Hematopoietic multipotent progenitor cell treated with erythropoietin and hydrocortisone succinate and interleukin-3 and kit ligand, for 15 days (in vitro differentiated cells): Measurements from ENCODE around the gene GALNT9.

Source experiments
- DNase-seq: peaks from one replicate; pipeline ENCODE4 v3.0.0-alpha.2; 2015; ENCODE audit warnings: low spot score

Gene GALNT9

GRCh38 chr12:132325733-132326130, 3.7 kb downstream of the GALNT9 start:
- no peak for DNase-seq

DNA sequence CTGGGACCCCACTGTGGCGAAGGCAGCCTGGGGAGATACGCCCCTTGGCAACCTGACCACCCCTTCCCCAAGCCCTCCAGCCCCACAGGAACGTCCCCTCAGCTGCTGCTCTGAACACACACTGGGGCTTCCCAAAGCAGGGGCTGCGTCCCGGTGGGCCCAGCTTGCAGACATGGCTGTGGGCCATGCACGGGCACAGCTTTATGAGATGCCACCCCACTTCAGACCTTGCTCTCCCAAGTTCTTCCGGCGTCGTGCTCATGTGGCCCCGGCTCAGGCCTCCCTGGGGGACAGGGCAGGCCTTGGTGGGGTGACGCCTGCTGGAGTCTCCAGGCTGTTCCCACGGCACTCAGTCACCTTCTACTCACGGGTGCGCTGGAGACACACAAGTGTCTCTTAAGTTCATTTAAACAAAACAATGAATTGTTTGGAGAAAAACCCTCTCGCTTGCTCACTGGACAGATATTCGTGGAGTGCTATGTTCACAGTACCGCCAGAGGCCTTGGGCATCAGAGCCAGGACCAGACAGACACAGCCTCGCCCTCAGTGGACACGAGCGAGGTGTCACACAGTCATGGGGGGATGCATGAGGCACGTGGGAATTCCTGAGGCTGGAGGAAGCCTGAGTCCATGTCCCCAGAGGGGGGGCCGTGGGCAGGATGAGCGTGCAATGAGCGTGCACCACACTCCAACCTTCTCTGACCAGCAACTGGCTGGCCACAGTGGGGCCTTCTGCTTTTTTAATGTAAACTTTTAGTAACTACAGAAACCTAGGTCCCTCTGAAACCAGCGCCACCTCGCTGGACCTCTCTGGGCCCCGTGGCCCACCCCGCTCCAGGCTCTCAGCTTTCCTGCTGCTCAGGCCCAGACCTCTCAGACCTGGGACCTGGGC, 4.3 kb downstream of the GALNT9 start:
- no peak for DNase-seq

DNA sequence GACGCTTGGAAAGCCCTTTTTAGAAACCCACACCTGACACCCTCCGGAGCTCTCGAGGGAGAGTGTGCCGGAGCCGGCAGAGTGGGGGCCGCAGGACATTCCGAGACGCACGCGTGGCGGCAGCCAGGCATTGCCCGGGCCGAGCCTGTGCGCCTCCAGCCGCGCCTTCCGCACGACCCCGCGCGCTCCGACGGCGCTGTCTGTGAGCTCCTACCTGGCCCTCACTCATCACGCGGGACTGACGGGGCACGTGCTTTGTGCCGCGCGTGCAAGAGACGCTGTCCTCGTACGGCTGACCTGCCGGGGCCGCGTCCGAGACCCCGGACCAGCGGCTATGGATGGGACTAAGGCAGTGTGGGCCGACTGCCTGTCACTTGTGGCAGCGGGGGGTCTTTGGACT, 5.2 kb downstream of the GALNT9 start:
- DNase-seq, result no peak

- DNase-seq, result no peak
Measured at GRCh38 chr12:132323171-132324010, 6.0 kb downstream of the GALNT9 start.

- no peak for DNase-seq
Measured at GRCh38 chr12:132322206-132323132, 6.9 kb downstream of the GALNT9 start.

DNA sequence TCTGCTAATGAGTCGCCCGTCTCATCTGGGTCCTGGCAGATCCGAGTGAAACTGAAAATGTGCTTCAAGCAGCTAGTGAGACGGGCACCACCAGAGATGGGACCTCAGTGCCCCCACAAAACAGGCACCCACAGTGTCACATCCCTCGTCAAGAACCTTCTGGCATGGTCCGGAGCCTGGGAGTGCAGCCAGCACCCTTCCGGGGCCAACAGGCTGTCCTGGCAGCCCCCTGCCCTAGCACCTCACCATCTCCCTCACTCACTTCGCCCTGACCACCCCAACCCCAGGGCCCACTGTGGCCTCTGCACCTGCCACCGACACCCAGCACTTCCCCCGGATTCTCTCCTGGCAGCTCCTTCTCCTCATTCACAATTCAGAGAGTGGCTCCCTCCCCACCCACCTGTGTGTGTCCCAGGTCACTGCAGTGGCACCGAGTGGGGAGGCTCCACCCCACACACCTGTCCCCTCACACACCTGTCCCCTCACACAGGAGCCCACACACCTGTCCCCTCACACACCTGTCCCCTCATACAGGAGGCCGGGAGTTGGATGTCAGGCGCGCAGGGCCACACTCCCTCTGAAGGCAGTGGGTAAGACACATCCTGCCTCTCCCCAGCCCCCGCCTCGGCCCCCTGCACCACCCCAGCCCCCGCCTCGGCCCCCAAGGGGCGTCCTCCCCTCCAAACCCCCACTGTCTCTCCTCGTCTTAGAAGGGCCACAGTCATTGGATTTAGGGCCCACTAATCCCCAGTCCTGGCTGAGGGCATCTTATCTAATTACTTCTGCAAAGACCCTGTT, 7.9 kb downstream of the GALNT9 start:
- no peak for DNase-seq

DNA sequence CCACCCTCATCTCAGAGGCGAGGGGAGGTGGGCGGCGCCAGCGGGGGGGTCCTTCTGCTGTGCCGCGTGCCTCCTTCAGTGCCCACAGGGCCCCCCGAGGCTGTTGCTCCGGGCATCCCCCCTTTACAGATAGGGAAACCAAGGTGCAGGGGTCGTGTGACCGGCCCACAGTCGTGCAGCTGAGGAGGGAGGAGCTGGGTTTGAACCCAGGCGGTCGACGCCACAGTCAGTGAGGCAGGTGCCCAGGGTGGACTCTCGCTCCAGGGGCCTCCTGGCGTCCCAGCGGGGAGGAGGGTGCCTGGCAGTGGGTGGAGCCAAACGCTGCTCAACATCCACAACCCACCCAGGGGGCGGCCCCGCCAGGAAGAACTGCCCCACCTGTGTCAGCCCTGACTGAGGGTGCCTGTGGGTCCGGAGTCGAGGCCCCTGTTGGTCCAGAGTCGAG, 8.6 kb downstream of the GALNT9 start:
- no peak for DNase-seq

DNA sequence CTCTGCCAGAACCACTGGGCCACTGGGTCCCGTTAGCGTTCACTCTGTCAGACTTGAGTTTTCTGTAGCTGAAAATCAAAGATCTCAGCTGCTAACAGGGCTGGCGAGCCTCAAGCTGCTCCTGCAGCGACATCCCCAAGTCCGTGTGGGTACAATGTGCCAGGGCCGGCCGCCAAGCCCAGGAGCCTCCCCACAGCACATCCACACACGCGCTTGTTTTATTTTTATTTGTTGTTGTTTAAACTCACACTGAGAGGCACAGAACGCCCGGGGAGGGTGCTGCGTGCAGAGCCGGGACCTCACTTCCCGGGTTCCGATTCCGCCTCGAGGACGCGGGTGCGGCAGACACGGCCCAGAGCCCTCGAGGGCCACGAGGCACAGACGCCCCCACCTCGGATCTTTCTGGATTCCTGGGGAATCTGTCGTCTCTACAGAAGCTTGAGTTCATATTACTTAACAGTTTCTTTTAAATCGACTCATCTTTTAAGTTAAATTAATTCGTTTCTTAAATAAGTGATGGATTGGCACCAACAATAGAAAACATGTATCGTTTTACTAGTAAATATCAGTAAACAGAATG, 9.3 kb downstream of the GALNT9 start:
- DNase-seq, result no peak

GRCh38 chr12:132319359-132319950, 9.9 kb downstream of the GALNT9 start:
- no peak for DNase-seq

DNA sequence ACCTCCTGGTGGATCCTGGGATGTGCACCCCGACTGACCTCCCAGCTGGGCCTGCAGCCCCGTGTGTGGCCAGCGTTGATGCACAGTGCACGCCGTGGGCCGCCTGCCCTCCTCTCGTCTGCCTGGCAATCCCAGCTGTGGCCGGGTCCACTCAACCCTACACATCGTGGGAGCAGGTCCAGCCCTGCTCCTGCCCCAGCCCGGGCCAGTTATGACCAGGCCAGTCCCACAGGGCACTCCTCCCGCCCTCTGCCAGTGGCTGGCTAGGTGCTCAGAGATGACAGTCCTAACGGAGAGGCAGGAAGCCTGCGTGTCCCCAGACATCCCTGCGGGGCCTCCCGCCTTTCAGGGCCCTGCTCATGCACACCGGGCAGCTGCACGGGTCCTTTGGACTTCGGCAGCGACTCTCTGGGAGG, 10.8 kb downstream of the GALNT9 start:
- DNase-seq, result no peak

GRCh38 chr12:132318135-132318534, 11.3 kb downstream of the GALNT9 start:
- DNase-seq, result no peak

GRCh38 chr12:132317233-132317938, 12.0 kb downstream of the GALNT9 start:
- DNase-seq, result no peak

- DNase-seq, result no peak
Measured at GRCh38 chr12:132316497-132317232, 12.7 kb downstream of the GALNT9 start.

DNA sequence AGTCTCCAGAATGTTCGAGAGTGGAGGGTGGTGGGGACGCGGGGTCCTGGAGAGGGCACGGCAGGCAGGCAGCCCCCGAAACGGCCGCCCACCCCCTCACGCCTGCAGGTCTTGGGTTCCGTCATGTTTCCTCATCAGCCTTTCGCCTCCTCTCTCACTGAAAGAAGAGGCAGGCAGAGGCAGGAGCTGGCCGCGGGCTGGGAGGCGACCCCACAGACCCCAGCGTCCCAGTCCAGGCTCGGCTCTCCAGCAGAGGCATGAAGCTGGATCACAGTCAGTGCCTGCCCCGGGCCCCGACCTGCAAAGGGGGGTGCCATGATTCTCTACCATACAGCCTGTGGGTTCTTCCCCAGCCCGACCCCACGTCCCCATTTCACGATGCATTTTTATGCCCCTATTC, 13.4 kb downstream of the GALNT9 start:
- DNase-seq, result no peak

- DNase-seq, result no peak
Measured at GRCh38 chr12:132315507-132315906, 13.9 kb downstream of the GALNT9 start.

DNA sequence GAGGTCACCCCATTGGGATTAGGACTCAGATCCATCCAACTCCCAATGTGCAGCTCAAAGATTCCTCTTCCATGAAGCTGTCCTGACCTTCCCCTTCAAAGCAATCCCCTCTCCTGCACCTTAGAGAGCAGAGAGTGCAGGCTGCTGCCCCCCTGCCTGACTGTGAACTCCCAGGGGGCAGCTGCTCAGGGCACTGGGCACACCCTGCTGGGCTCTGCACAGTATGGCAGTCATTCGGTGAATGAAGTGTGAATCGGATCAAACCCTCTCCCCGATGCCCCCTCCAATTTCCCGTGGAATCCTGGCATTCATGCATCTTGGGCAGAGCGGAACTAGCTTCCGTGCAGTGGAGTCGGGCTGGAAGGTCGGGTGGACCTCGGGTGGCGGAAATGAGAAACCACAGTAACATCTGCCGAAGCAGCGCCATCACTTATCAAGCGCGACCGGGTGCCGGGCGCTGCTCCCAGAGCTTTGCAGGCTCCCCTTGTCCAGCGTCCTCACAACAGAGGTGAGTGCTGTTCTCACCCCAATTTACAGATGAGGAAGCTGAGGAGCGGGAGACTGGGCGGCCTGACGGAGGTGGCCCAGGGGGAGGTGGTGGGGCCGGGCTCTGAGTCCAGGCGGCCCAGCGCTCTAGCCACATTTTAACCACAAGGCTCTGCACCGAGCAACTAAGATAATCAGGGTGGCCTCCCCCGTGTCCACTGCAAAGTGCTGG, 14.7 kb downstream of the GALNT9 start:
- DNase-seq, result no peak

GRCh38 chr12:132314035-132314434, 15.4 kb downstream of the GALNT9 start:
- DNase-seq, result no peak

DNA sequence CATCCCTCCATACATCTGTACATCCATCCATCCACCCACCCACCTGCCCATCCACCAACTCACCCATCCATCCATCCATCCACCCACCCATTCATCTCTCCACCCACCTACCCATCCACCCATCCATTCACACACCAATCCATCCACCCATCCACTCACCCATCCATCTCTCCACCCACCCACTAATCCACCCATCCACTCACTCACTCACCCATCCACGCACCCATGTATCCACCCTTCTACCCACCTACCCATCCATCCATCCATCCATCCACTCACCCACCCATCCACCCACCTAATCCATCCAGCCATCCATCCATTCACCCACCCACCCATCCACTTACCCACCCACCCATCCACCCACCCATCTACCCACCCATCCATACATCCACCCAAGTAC, 16.2 kb downstream of the GALNT9 start:
- no peak for DNase-seq
